K562 (cell line): ENCODE results near the gene XPA. TPM values are rescaled to one million over a fixed set of nuclear protein-coding genes. Genes with fewer than 3 reads are reported as not detected.

Experiments
- ATAC-seq: fragments of 200-7000 bp; cut with Tn5 transposase; 3 replicates; pipeline ENCODE4 v1.9.1; 2020; ENCODE audit warnings: moderate library complexity
- BruUV-seq: library from RNA; stranded (reverse); fragments of 400-500 nt; replicated peaks from 2 replicates; lab custom pipeline; 2021; lab: Mats Ljungman, UMichigan
- CTCF ChIA-PET: fragments of 300-600 bp; formaldehyde crosslinking; extraction: SDS; loops from one replicate; lab custom pipeline; 2021; ENCODE audit warnings: low intra/inter-chr PET ratio; lab: Yijun Ruan, JAX
- POLR2A ChIA-PET: fragments of 300-600, 350-650 bp; sonication (Branson Sonifier 250); formaldehyde crosslinking; extraction: SDS; loops from one replicate; lab custom pipeline; 2021; ENCODE audit warnings: antibody characterized with exemption, inconsistent platforms; lab: Yijun Ruan, JAX
- DNase-seq, 4 experiments: peaks; one replicate each; pipeline versions ENCODE4 v3.0.0 to v3.0.0-alpha.2; 2011 to 2018; ENCODE audit warnings: low spot score in 3 of 4, mixed read lengths in 3 of 4; ENCODE audit errors: extremely low read depth in 1 of 4
- FAIRE-seq: peaks from 2 replicates; lab custom pipeline; 2011; peaks lifted over from hg19 to GRCh38; lab: Jason Lieb, UNC
- H2AFZ ChIP-seq: 2 replicates; pipeline ENCODE4 v1.6.0; 2011; ENCODE audit warnings: low read depth, low read length, control low read depth, inconsistent platforms
- H3K27ac ChIP-seq: fragments of 200-600 bp; 3 replicates; pipeline ENCODE4 v1.8.0; 2011; ENCODE audit warnings: low read depth, mild to moderate bottlenecking, control low read depth, inconsistent platforms, low read length, moderate library complexity, mixed read lengths; ENCODE audit errors: extremely low read depth
- H3K27me3 ChIP-seq, 2 experiments: fragments of 300-600 bp in 1 of 2; 2 replicates in 1 of 2; 3 replicates in 1 of 2; pipeline versions ENCODE4 v1.6.0 to v1.8.0; 2011; ENCODE audit warnings: inconsistent platforms in 2 of 2, low read length in 2 of 2, mild to moderate bottlenecking in 1 of 2, mixed read lengths in 1 of 2, moderate library complexity in 1 of 2; ENCODE audit not compliant: control insufficient read depth in 2 of 2, insufficient read depth in 2 of 2
- H3K36me3 ChIP-seq: fragments of 300-600 bp; 3 replicates; pipeline ENCODE4 v1.8.0; 2011; ENCODE audit warnings: mild to moderate bottlenecking, low read length, inconsistent platforms; ENCODE audit not compliant: control insufficient read depth, insufficient read depth
- H3K4me1 ChIP-seq, 2 experiments: fragments of 200-600 bp in 1 of 2; replicated peaks in 1 of 2; 2 replicates in 1 of 2; 3 replicates in 1 of 2; pipeline versions ENCODE4 v1.5.1 to v1.8.0; 2011; ENCODE audit warnings: inconsistent platforms in 2 of 2, low read length in 2 of 2, mild to moderate bottlenecking in 1 of 2, mixed read lengths in 1 of 2, moderate library complexity in 1 of 2; ENCODE audit not compliant: control insufficient read depth in 2 of 2, insufficient read depth in 2 of 2
- H3K4me2 ChIP-seq: 2 replicates; pipeline ENCODE4 v1.6.1; 2011; ENCODE audit warnings: low read length, control low read depth, inconsistent platforms, mixed read lengths; ENCODE audit not compliant: insufficient read depth
- H3K4me3 ChIP-seq: fragments of 200-600 bp; sonication (generic), shearing (Covaris generic); 2 replicates; pipeline ENCODE4 v1.5.1; 2016; ENCODE audit warnings: control low read depth, inconsistent platforms
- H3K79me2 ChIP-seq: fragments of 200-600 bp; 3 replicates; pipeline ENCODE4 v1.8.0; 2011; ENCODE audit warnings: low read length, inconsistent platforms; ENCODE audit not compliant: control insufficient read depth, insufficient read depth
- H3K9ac ChIP-seq, 2 experiments: 2 replicates each; pipeline versions ENCODE4 v1.6.0 to v1.6.1; 2011; ENCODE audit warnings: low read depth in 2 of 2, low read length in 2 of 2, control low read depth in 1 of 2, inconsistent platforms in 1 of 2, mild to moderate bottlenecking in 1 of 2, mixed read lengths in 1 of 2; ENCODE audit not compliant: insufficient read depth in 1 of 2
- H3K9me1 ChIP-seq: one replicate; pipeline ENCODE4 v1.6.0; 2011; ENCODE audit warnings: inconsistent platforms, mild to moderate bottlenecking, low read length, moderate library complexity; ENCODE audit not compliant: control insufficient read depth, insufficient read depth
- H3K9me3 ChIP-seq: replicated peaks from 2 replicates; pipeline ENCODE4 v1.5.1; 2011; ENCODE audit warnings: low read depth, low read length, inconsistent platforms; ENCODE audit not compliant: control insufficient read depth, insufficient read depth
- H4K20me1 ChIP-seq: replicated peaks from 2 replicates; pipeline ENCODE4 v1.6.1; 2011; ENCODE audit warnings: low read length, inconsistent platforms, mixed read lengths; ENCODE audit not compliant: control insufficient read depth, insufficient read depth
- BRD4 ChIP-seq: fragments of 200-600 bp; sonication (generic); IDR thresholded peaks from 2 replicates; pipeline ENCODE4 v1.6.1; 2017; ENCODE audit warnings: inconsistent platforms
- C11orf30 ChIP-seq: fragments of 450-650 bp; IDR thresholded peaks from 2 replicates; pipeline ENCODE4 v1.6.1; 2016; ENCODE audit warnings: low read depth, mild to moderate bottlenecking
- CHD1 ChIP-seq: fragments of 200-600 bp; sonication (generic); IDR thresholded peaks from one replicate; pipeline ENCODE4 v1.6.1; 2012; ENCODE audit warnings: mild to moderate bottlenecking, moderate library complexity, low read length, inconsistent platforms
- HMBOX1 ChIP-seq: sonication (generic); IDR thresholded peaks from 2 replicates; pipeline ENCODE4 v1.6.1; 2016
- KDM1A ChIP-seq, 2 experiments: fragments of 450-650 bp; IDR thresholded peaks; 2 replicates each; pipeline ENCODE4 v1.6.1; 2016; ENCODE audit warnings: mild to moderate bottlenecking in 2 of 2
- MGA ChIP-seq: fragments of 450-650 bp; IDR thresholded peaks from 2 replicates; pipeline ENCODE4 v1.6.1; 2016; ENCODE audit warnings: mild to moderate bottlenecking, moderate library complexity
- POLR2G ChIP-seq: fragments of 200-400 bp; formaldehyde crosslinking; IDR thresholded peaks from 2 replicates; pipeline ENCODE4 v1.6.1; 2017; ENCODE audit warnings: low read depth, mild to moderate bottlenecking, antibody characterized with exemption, low read length, moderate library complexity
- SMARCA4 ChIP-seq: fragments of 450-650 bp; IDR thresholded peaks from 2 replicates; pipeline ENCODE4 v1.6.1; 2016
- ZNF316 ChIP-seq: fragments of 450-650 bp; IDR thresholded peaks from 2 replicates; pipeline ENCODE4 v1.6.1; 2016
- WGBS: fragments of 100-300 bp; shearing (Covaris generic); methylation state at CpG from one replicate; pipeline ENCODE4 v1.1.6; 2016; ENCODE audit warnings: low coverage, mixed read lengths; ENCODE audit not compliant: insufficient coverage; ENCODE audit errors: missing lambda C conversion rate; 5-methylcytosine and 5-hydroxymethylcytosine counted together
- in situ Hi-C: fragments of 300-500 bp; cut with MboI; formaldehyde crosslinking; loops from 4 replicates; pipeline ENCODE4 v1.15.0; 2018; ENCODE audit warnings: inconsistent platforms, mixed read lengths
- intact Hi-C: fragments of 100-400 bp; cut with micrococcal nuclease; formaldehyde crosslinking; loops from 2 replicates; pipeline ENCODE4 v1.14.2; 2022
- polyA plus RNA-seq, 8 experiments: library from polyadenylated mRNA; depleted of rRNA in 4 of 8; stranded (reverse) in 5 of 8; unstranded in 3 of 8; fragments of >200 nt; fragmentation: Nextera tagmentation in 2 of 8; fragmentation: Illumina TruSeq in 1 of 8; extraction: Ambion mirVana in 2 of 8; extraction: Trizol in 1 of 8; gene quantifications; 2 replicates each; pipeline versions ENCODE4 v1.2.1 to v1.2.3, GENCODE V29; 2011 to 2014; ENCODE audit warnings: inconsistent platforms in 1 of 8, missing spikeins in 1 of 8
- total RNA-seq, 7 experiments: library from RNA; depleted of rRNA in 6 of 7; stranded (reverse); fragments of >200 nt in 6 of 7; fragmentation: Illumina TruSeq in 2 of 7; extraction: Trizol in 2 of 7; gene quantifications; 2 replicates each; pipeline versions ENCODE4 v1.2.1 to v1.2.3, GENCODE V29; 2011 to 2021; ENCODE audit warnings: low replicate concordance in 1 of 7

XPA gene
- total and polyA plus RNA-seq, 9 of the 15 experiments (the other 6 are each of a cell fraction or from before 2014, with no cell fraction given), result 5.1 to 18.2 (median 14.1) TPM

- TF ChIP-seq SMARCA4, result 0 out of 2 replicates have a peak, but pooled peaks have one; percentile 18
- peak; percentile 73 to 74 for TF ChIP-seq KDM1A (IDR thresholded peaks at IDR 0.05)
- TF ChIP-seq MGA, result peak; percentile 14; the same call in 1 of the 2 replicates
- TF ChIP-seq HMBOX1, result peak; percentile 75
- 0 out of 2 replicates have a peak, but pooled peaks have one; percentile 24 for TF ChIP-seq BRD4
- no peak for TF ChIP-seq CHD1
- no peak for TF ChIP-seq POLR2G
- peak; percentile 44; the same call in 1 of the 2 replicates for TF ChIP-seq C11orf30
- peak; percentile 19; the same call in 1 of the 2 replicates for TF ChIP-seq ZNF316
- intact Hi-C loops (loop anchor here (10.0 kb wide), 1 partner anchor 359 kb away; the partner anchor contains the start of gene NANS), in situ Hi-C loops (no loop called here)
- peak overlapping the region; percentile 79 for H3K4me2 ChIP-seq
- H3K27ac ChIP-seq, result peak overlapping the region; percentile 64
- ATAC-seq (peak; percentile 41), FAIRE-seq (peak; percentile 58), DNase-seq (peak in 1 of 4 experiments; percentile 29)
- WGBS, result 2% methylated on average over 9 of the region's 9 CpGs
- BruUV-seq, result no TSS peak
- peak overlapping the region; percentile 69 to 98 for H3K9ac ChIP-seq
- peak overlapping the region; percentile 96 for H2AFZ ChIP-seq
- H4K20me1 ChIP-seq, result no peaks in the 10 kb centered on the region
- peak overlapping the region; percentile 59 for H3K4me3 ChIP-seq
- no peaks in the 10 kb centered on the region for H3K9me3 ChIP-seq
- H3K4me1 ChIP-seq, result peaks cover 16 to 21% of the 10 kb centered on the region in 2 experiments; a peak in 4 of 5 replicates
- H3K36me3 ChIP-seq, result peaks cover 21% of the 10 kb centered on the region
- no peaks in the 10 kb centered on the region for H3K9me1 ChIP-seq
- ChIA-PET CTCF (no interaction called here), POLR2A (interaction anchor here (0.6 to 2.3 kb wide), 9 partner anchors 8 to 284 kb away, joined by 3 to 11 read pairs (median 4); no protein-coding TSS in a partner anchor)
- H3K79me2 ChIP-seq, result peaks cover 40% of the 10 kb centered on the region
- no peaks in the 10 kb centered on the region for H3K27me3 ChIP-seq
These were observed 941 bp downstream of the XPA start for GRCh38 chr9:97695995-97696802.
